NCI-H2107 treated with DMSO at 0.1 percent for 48 hours (cell line): ENCODE results near the gene FSTL1.
A peak's percentile ranks its signal among the peaks of the same experiment; 100 is the strongest.

Source experiments
- DNase-seq: peaks from one replicate; lab custom pipeline; 2025; ENCODE audit not compliant: unreplicated experiment; lab: John Stamatoyannopoulos, UW

Gene FSTL1

GRCh38 chr3:120357807-120358206, 93.0 kb downstream of the FSTL1 start:
- DNase-seq = peak; percentile 88

GRCh38 chr3:120355486-120355885, 95.3 kb downstream of the FSTL1 start:
- DNase-seq = no peak

- DNase-seq = no peak
Observed at GRCh38 chr3:120353463-120353862, 97.3 kb downstream of the FSTL1 start.

- no peak for DNase-seq
Observed at GRCh38 chr3:120352017-120352416, 98.8 kb downstream of the FSTL1 start.

GRCh38 chr3:120350401-120350941, 100.3 kb downstream of the FSTL1 start:
- no peak for DNase-seq

- no peak for DNase-seq
Observed at GRCh38 chr3:120349855-120350125, 101.0 kb downstream of the FSTL1 start.

- DNase-seq = peak; percentile 77
Observed at GRCh38 chr3:120348991-120349854, 101.6 kb downstream of the FSTL1 start, which contains the start of gene LRRC58. Gene LRRC58 (minus strand): TSS chr3:120349354. CDS start chr3:120349243, 111 bp downstream.

- DNase-seq = peak; percentile 32
Observed at GRCh38 chr3:120348065-120348990, 102.5 kb downstream of the FSTL1 start.

- no peak for DNase-seq
Observed at GRCh38 chr3:120344349-120344748, 106.4 kb downstream of the FSTL1 start.
